HG03521 (cell line): ENCODE measurements around the gene KLHDC4.

ENCODE experiments used
- ATAC-seq: cut with Tn5 transposase; IDR thresholded peaks from one replicate; pipeline ENCODE4 v1.9.1; 2021; ENCODE audit warnings: mild to moderate bottlenecking, moderate library complexity; ENCODE audit not compliant: unreplicated experiment

KLHDC4 gene

DNA sequence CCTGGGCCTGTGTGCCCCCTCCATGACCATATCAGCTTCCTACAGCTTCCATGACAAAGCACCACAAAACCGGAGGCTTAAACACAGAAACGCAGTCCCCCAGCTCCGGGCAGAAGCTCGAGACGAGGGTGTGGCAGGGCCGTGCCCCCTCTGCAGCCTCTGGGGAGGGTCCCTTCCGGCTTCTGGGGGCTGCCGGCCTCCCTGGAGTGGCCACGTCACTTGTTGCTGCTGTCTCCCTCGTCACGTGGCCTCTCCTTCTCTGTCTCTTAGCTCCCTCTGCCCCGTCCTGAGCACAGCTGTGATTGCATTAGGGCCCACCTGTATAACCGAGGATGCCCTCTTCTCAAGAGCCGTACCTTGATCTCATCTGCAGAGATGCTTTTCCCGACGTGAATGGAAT, 98.9 kb downstream of the KLHDC4 start:
- no peak for ATAC-seq

DNA sequence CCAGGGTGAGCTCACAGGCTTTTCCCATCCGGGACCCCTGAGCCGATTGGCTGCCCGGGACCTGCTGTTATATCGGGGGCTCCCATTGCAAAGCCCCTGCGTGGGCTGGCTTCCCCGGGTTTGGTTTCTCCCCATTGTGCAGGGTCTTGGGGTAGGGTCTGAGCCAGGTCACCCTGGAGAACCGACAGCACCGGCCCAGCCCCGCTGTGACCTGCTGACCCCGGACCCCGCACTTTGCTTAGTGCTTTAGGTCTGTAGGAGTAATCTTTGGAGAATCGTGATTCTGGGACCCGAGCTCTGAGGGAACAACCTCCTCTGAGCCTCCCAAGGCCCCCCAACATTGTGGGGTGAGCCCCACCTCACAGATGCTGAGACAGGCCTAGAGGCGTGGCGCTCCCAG, 100.6 kb downstream of the KLHDC4 start:
- ATAC-seq = no peak

DNA sequence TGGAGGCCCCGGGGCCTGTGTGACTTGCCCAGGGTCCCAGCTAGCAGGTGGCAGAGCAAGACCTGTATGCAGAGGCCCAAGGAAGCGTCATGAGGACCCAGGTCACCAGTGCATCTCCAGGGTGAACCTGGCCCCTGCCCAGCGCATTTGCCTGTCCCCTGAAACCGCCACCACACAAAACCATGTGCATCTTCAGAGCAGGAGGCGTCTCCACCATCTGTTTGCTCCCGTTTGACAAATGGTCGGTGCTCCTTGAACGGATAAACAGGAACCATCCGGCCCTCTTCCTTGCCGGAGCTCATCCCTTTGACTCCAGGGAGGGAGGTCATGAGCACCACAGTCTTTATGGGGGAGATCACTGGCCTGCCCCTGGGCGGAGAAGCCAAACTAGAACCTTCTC, 101.0 kb downstream of the KLHDC4 start:
- ATAC-seq = no peak

DNA sequence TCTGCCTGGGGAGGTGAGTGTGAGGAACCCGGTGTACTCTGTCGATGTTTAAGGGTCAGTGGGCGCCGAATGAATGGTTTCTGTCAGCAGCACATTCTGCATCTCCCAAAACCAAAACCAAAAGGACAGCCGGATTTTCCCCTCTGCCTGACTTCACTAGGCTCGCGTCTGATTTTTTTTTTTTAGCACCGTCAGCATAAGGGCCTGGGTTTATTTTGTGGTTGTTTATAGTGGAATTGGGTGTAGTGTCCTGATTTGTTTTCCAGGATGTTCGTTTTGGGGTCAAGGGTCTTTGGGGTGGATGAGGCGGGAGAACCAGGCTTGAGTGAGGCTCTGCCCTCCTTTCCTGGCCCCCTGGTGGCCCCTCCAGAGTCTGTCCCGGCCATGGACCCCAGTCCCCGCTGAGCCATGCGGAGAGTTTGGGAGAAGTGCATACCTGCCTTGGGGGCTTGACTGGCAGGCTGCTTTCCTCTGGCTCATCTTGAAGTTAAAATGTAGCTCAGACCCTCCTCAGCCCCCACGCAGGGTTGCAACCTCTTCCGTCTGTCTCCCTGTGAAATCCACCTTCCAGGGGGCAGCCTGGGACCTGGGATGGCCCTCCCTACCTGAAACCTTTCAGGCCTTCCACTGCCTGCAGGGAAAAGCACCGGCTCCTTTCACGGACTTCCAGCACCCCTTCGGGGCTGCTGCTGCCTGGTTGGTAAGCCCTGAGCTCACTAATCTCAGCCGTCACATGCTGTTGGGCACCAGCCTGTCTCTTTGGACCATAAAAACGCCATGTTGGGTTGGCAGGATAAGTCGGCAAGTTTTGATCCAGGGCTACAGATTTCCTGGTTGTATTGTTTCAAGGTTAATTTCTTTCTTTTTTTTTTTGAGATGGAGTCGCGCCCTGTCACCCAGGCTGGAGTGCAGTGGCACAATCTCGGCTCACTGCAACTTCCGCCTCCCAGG, 103.3 kb downstream of the KLHDC4 start:
- ATAC-seq = no peak

DNA sequence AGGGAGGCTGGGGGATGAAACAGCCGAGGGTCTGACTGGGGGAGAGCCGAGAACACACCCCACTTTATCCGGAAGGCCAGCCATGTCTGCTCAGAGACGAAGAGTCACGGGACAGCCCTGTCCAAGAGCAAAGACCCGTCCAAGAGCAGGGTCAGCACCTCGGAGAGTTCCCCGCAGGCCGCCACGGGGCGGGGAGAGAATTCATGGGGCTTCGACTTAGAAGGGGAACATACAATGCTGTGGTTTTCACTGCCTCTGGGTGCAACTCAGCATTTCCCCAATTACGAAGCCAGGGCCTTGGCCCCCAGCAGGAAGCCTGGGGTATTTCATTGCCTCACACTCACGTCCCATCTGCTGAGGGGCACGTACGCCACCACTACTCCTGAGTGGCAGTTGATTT, 104.2 kb downstream of the KLHDC4 start:
- no peak for ATAC-seq

DNA sequence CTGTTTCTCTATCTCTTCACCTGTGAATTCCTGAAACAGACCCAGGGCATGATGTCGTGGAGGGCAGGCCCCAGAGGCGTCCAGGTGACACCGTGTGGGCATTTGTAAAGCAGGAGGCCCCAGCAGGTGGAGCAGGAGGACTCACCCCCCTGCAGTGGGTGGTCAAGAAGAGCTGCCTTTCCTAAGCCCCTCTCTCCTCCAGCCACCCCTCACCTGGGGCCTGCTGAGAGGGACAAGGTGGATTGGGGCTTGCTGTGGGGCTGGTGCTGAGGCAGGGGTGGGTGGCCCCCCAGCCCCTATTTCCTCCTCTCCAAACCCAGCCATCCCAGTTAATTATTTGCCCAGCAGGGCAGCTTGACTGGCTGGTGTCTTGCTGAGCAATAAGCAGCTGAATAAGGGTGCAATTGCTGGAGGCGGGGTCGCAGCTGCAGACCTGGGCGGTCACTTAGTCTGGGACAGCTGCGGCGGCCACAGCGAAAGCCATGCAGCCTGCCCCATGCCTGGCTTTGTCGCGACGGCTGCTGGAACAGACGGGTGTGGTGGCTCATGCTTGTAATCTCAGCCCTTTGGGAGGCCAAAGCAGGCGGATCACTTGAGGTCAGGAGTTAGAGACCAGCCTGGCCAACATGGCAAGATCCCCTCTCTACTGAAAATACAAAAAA, 107.1 kb downstream of the KLHDC4 start:
- no peak for ATAC-seq
